Natural killer cell (primary cell): ENCODE data around the gene RARA. TPM values are rescaled to one million over a fixed set of nuclear protein-coding genes. Genes with fewer than 3 reads are reported as not detected.

Experiments
- ATAC-seq, 3 donors: fragments of 150-1000 bp in 2 of 3; fragments of 200-7000 bp in 1 of 3; cut with Tn5 transposase; 1 replicate in 1 of 3; 2 replicates in 2 of 3; pipeline ENCODE4 v1.10.0; 2021; ENCODE audit warnings: mild to moderate bottlenecking in 2 of 3, moderate library complexity in 2 of 3
- DNase-seq, 2 donors: peaks; one replicate each; pipeline versions ENCODE4 v3.0.0 to v3.0.0-alpha.2; 2013 to 2021; ENCODE audit warnings: mixed read lengths in 1 of 2
- H3K27ac ChIP-seq: one replicate; pipeline ENCODE4 v1.5.1; 2013; ENCODE audit warnings: mild to moderate bottlenecking, low read length
- H3K27me3 ChIP-seq: one replicate; pipeline ENCODE4 v1.6.1; 2013; ENCODE audit warnings: low read length; ENCODE audit not compliant: control insufficient read depth, insufficient read depth
- H3K36me3 ChIP-seq: one replicate; pipeline ENCODE4 v1.6.1; 2013; ENCODE audit warnings: low read length; ENCODE audit not compliant: control insufficient read depth, insufficient read depth
- H3K4me1 ChIP-seq: one replicate; pipeline ENCODE4 v1.6.1; 2013; ENCODE audit warnings: low read length; ENCODE audit not compliant: control insufficient read depth, insufficient read depth
- H3K4me3 ChIP-seq: one replicate; pipeline ENCODE4 v1.5.1; 2013; ENCODE audit warnings: low read length
- H3K9me3 ChIP-seq: one replicate; pipeline ENCODE4 v1.6.1; 2013; ENCODE audit warnings: low read length; ENCODE audit not compliant: control insufficient read depth, insufficient read depth
- H3K27ac Mint-ChIP-seq, 2 donors: one replicate each; pipeline ENCODE4 v1.8.0; 2022; ENCODE audit warnings: mild to moderate bottlenecking in 2 of 2, mixed read lengths in 2 of 2, moderate library complexity in 1 of 2
- H3K27me3 Mint-ChIP-seq, 2 donors: one replicate each; pipeline ENCODE4 v1.8.0; 2022; ENCODE audit warnings: low read depth in 2 of 2, mixed read lengths in 2 of 2
- H3K36me3 Mint-ChIP-seq: one replicate; pipeline ENCODE4 v1.8.0; 2022; ENCODE audit warnings: mixed read lengths
- H3K4me1 Mint-ChIP-seq, 2 donors: one replicate each; pipeline ENCODE4 v1.8.0; 2022; ENCODE audit warnings: mixed read lengths in 2 of 2
- H3K4me3 Mint-ChIP-seq: one replicate; pipeline ENCODE4 v1.8.0; 2022; ENCODE audit warnings: mild to moderate bottlenecking, moderate library complexity, mixed read lengths
- H3K9me3 Mint-ChIP-seq, 2 donors: one replicate each; pipeline ENCODE4 v1.8.0; 2022; ENCODE audit warnings: mixed read lengths in 2 of 2
- CTCF ChIP-seq: fragments of 200-600 bp; IDR thresholded peaks from one replicate; pipeline ENCODE4 v1.8.0; 2022; ENCODE audit warnings: antibody characterized with exemption
- WGBS: methylation state at CpG from one replicate; pipeline ENCODE4 v1.1.7; 2013; ENCODE audit warnings: missing lambda C conversion rate; ENCODE audit not compliant: insufficient coverage; 5-methylcytosine and 5-hydroxymethylcytosine counted together
- intact Hi-C: fragments of 100-400 bp; cut with micrococcal nuclease; formaldehyde crosslinking; loops from one replicate; pipeline ENCODE4 v1.14.2; 2022
- total RNA-seq, 4 donors: library from RNA; stranded (reverse); fragments of 120-200 nt in 1 of 4; gene quantifications; one replicate each; pipeline versions ENCODE4 v1.2.3 to v1.2.4, GENCODE V29; 2013 to 2022

Gene RARA
- total RNA-seq, 3 donors from 2014 or later (not counting 1 experiment from before 2014, with no cell fraction given): 75.9 to 94.6 (median 79.1) TPM

- no peaks in the 10 kb centered on the region for H3K36me3 Mint-ChIP-seq
- DNase-seq (peak in 1 of 2 donors; percentile 68), ATAC-seq (peak in 2 of 3 donors; percentile 11 to 15)
- WGBS: no CpG with 5 or more reads among the region's 2 CpGs
- intact Hi-C loops: no loop called here
- no peak for TF ChIP-seq CTCF
- Histone ChIP-seq H3K27ac (no peak overlapping the region), H3K4me1 (peaks cover 9% of the 10 kb centered on the region), H3K9me3 (no peaks in the 10 kb centered on the region), H3K4me3 (no peak overlapping the region), H3K27me3 (no peaks in the 10 kb centered on the region), H3K36me3 (peaks cover 27% of the 10 kb centered on the region)
- H3K4me1 Mint-ChIP-seq: peaks cover 19 to 30% of the 10 kb centered on the region in 2 donors
- no peak overlapping the region for H3K4me3 Mint-ChIP-seq
- peak overlapping the region; percentile 4 to 88 for H3K27ac Mint-ChIP-seq
- H3K9me3 Mint-ChIP-seq: no peaks in the 10 kb centered on the region
- no peaks in the 10 kb centered on the region for H3K27me3 Mint-ChIP-seq
Measured at GRCh38 chr17:40283662-40284061, 25.3 kb upstream of the RARA start.

- H3K27ac ChIP-seq: no peak overlapping the region
- no peaks in the 10 kb centered on the region for H3K9me3 ChIP-seq
- H3K27me3 ChIP-seq: no peaks in the 10 kb centered on the region
- peaks cover 12% of the 10 kb centered on the region for H3K4me1 ChIP-seq
- WGBS: no CpG with 5 or more reads among the region's 2 CpGs
- TF ChIP-seq CTCF: no peak
- H3K27ac Mint-ChIP-seq: peak overlapping the region; percentile 4 to 88
- H3K4me3 ChIP-seq: no peak overlapping the region
- intact Hi-C loops: no loop called here
- H3K4me3 Mint-ChIP-seq: no peak overlapping the region
- peaks cover 19 to 30% of the 10 kb centered on the region in 2 donors for H3K4me1 Mint-ChIP-seq
- no peaks in the 10 kb centered on the region for H3K27me3 Mint-ChIP-seq
- no peaks in the 10 kb centered on the region for H3K9me3 Mint-ChIP-seq
- ATAC-seq: no peak
- H3K36me3 ChIP-seq: peaks cover 22% of the 10 kb centered on the region
- DNase-seq: no peak
- no peaks in the 10 kb centered on the region for H3K36me3 Mint-ChIP-seq
Measured at GRCh38 chr17:40284085-40284713, 24.8 kb upstream of the RARA start.

- Mint-ChIP-seq H3K9me3 (no peaks in the 10 kb centered on the region), H3K27me3 (no peaks in the 10 kb centered on the region), H3K4me1 (peaks cover 19 to 30% of the 10 kb centered on the region in 2 donors), H3K4me3 (no peak overlapping the region), H3K36me3 (no peaks in the 10 kb centered on the region), H3K27ac (peak overlapping the region; percentile 5 to 86)
- intact Hi-C loops: loop anchor here (2.0 to 5.0 kb wide), 2 partner anchors 36 to 69 kb away; partner anchors contain the start of gene WIPF2
- H3K27ac ChIP-seq: no peak overlapping the region
- 86% methylated on average over 1 of the region's 2 CpGs for WGBS
- ATAC-seq: no peak
- no peaks in the 10 kb centered on the region for H3K27me3 ChIP-seq
- peaks cover 3% of the 10 kb centered on the region for H3K36me3 ChIP-seq
- no peak overlapping the region for H3K4me3 ChIP-seq
- DNase-seq: no peak
- peaks cover 12% of the 10 kb centered on the region for H3K4me1 ChIP-seq
- no peak for TF ChIP-seq CTCF
- H3K9me3 ChIP-seq: no peaks in the 10 kb centered on the region
Measured at GRCh38 chr17:40286473-40286872, 22.5 kb upstream of the RARA start.

- Histone ChIP-seq H3K36me3 (peaks cover 3% of the 10 kb centered on the region), H3K4me3 (no peak overlapping the region), H3K4me1 (peaks cover 12% of the 10 kb centered on the region), H3K27me3 (no peaks in the 10 kb centered on the region), H3K9me3 (no peaks in the 10 kb centered on the region), H3K27ac (peak overlapping the region; percentile 19)
- Mint-ChIP-seq H3K4me1 (peaks cover 19 to 28% of the 10 kb centered on the region in 2 donors), H3K36me3 (no peaks in the 10 kb centered on the region), H3K27ac (peak overlapping the region; percentile 84 to 86), H3K27me3 (no peaks in the 10 kb centered on the region), H3K9me3 (no peaks in the 10 kb centered on the region), H3K4me3 (peak overlapping the region; percentile 100)
- intact Hi-C loops: loop anchor here (1.0 to 5.0 kb wide), 3 partner anchors 36 to 131 kb away; partner anchors contain the start of gene WIPF2
- WGBS: 34% methylated on average over 3 of the region's 4 CpGs
- TF ChIP-seq CTCF: no peak
- ATAC-seq: no peak
- no peak for DNase-seq
Measured at GRCh38 chr17:40287159-40287493, 21.9 kb upstream of the RARA start.
